GM12801 (cell line): ENCODE results near the gene JSRP1.

ENCODE experiments used
- CTCF ChIP-seq: IDR thresholded peaks from one replicate; pipeline ENCODE4 v1.5.1; 2011; ENCODE audit warnings: control low read depth; ENCODE audit not compliant: insufficient read length; ENCODE audit errors: extremely low read depth

The JSRP1 gene

GRCh38 chr19:2235381-2236063 is 20.7 kb downstream of the JSRP1 start:
- TF ChIP-seq CTCF = no peak

- no peak for TF ChIP-seq CTCF
These were observed 21.2 kb downstream of the JSRP1 start for GRCh38 chr19:2234996-2235380.

GRCh38 chr19:2233601-2234280 is 22.5 kb downstream of the JSRP1 start:
- no peak for TF ChIP-seq CTCF

- TF ChIP-seq CTCF = no peak
These were observed 23.7 kb downstream of the JSRP1 start for GRCh38 chr19:2232286-2233151.

GRCh38 chr19:2231621-2232221 is 24.5 kb downstream of the JSRP1 start:
- no peak for TF ChIP-seq CTCF

GRCh38 chr19:2230807-2231533 is 25.2 kb downstream of the JSRP1 start:
- TF ChIP-seq CTCF = no peak

GRCh38 chr19:2230033-2230531 is 26.1 kb downstream of the JSRP1 start:
- TF ChIP-seq CTCF = no peak
